DOHH2 (cell line): ENCODE measurements around the gene C1GALT1.

Source experiments
- H3F3A ChIP-seq: fragments of 200-600 bp; sonication (generic), shearing (Covaris generic); 2 replicates; pipeline ENCODE4 v1.6.0; 2016; ENCODE audit warnings: antibody characterized with exemption, mild to moderate bottlenecking; ENCODE audit not compliant: control insufficient read depth, insufficient read depth
- H3K27ac ChIP-seq: fragments of 200-600 bp; sonication (generic); 2 replicates; pipeline ENCODE4 v1.5.1; 2014; ENCODE audit warnings: low read depth, mild to moderate bottlenecking, low read length, moderate library complexity
- H3K27me3 ChIP-seq: fragments of 200-600 bp; sonication (generic); 2 replicates; pipeline ENCODE4 v1.6.1; 2014; ENCODE audit warnings: mild to moderate bottlenecking, low read length, mixed read lengths; ENCODE audit not compliant: control insufficient read depth
- H3K36me3 ChIP-seq: fragments of 200-600 bp; sonication (generic); 2 replicates; pipeline ENCODE4 v1.6.1; 2014; ENCODE audit warnings: mild to moderate bottlenecking, low read length, moderate library complexity, mixed read lengths; ENCODE audit not compliant: control insufficient read depth
- H3K4me1 ChIP-seq: fragments of 200-600 bp; sonication (generic); 2 replicates; pipeline ENCODE4 v1.6.1; 2014; ENCODE audit warnings: mild to moderate bottlenecking, low read length, mixed read lengths; ENCODE audit not compliant: control insufficient read depth
- H3K4me2 ChIP-seq: fragments of 200-600 bp; sonication (generic); 2 replicates; pipeline ENCODE4 v1.6.0; 2014; ENCODE audit warnings: mild to moderate bottlenecking, low read length, moderate library complexity
- H3K4me3 ChIP-seq: fragments of 200-600 bp; sonication (generic); 2 replicates; pipeline ENCODE4 v1.5.1; 2014; ENCODE audit warnings: mild to moderate bottlenecking, low read length, mixed read lengths
- H3K79me2 ChIP-seq: fragments of 200-600 bp; sonication (generic); 2 replicates; pipeline ENCODE4 v1.6.1; 2014; ENCODE audit warnings: mild to moderate bottlenecking, low read length, mixed read lengths; ENCODE audit not compliant: control insufficient read depth
- H3K9me2 ChIP-seq: fragments of 200-600 bp; sonication (generic); replicated peaks from 2 replicates; pipeline ENCODE4 v1.6.1; 2014; ENCODE audit warnings: mild to moderate bottlenecking, low read length, mixed read lengths; ENCODE audit not compliant: control insufficient read depth
- H3K9me3 ChIP-seq: fragments of 200-600 bp; sonication (generic); 2 replicates; pipeline ENCODE4 v1.6.1; 2014; ENCODE audit warnings: antibody characterized with exemption, low read length, mixed read lengths; ENCODE audit not compliant: control insufficient read depth, insufficient read depth
- H4K20me1 ChIP-seq: fragments of 200-600 bp; sonication (generic); 2 replicates; pipeline ENCODE4 v1.6.0; 2014; ENCODE audit warnings: low read depth, mild to moderate bottlenecking, antibody characterized with exemption, low read length, moderate library complexity; ENCODE audit not compliant: control insufficient read depth, insufficient read depth
- CTCF ChIP-seq: fragments of 200-600 bp; sonication (generic); IDR thresholded peaks from one replicate; pipeline ENCODE4 v1.5.1; 2014; ENCODE audit warnings: antibody characterized with exemption, mild to moderate bottlenecking, low read depth, low read length; ENCODE audit not compliant: poor library complexity, severe bottlenecking
- EZH2phosphoT487 ChIP-seq: fragments of 200-600 bp; sonication (generic); IDR thresholded peaks from 2 replicates; pipeline ENCODE4 v1.6.1; 2017; ENCODE audit warnings: borderline replicate concordance, mild to moderate bottlenecking, antibody characterized with exemption, low read length, moderate library complexity, mixed read lengths

C1GALT1 gene

GRCh38 chr7:7207876-7208275 lies 25.5 kb downstream of the C1GALT1 start:
- Histone ChIP-seq H4K20me1 (no peaks in the 10 kb centered on the region), H3K4me3 (no peak overlapping the region), H3K27ac (no peak overlapping the region), H3K36me3 (no peaks in the 10 kb centered on the region; the same call in 1 of the 2 replicates), H3K27me3 (no peaks in the 10 kb centered on the region), H3K9me3 (peaks cover 6% of the 10 kb centered on the region), H3K79me2 (peaks cover 77% of the 10 kb centered on the region), H3F3A (no peaks in the 10 kb centered on the region), H3K9me2 (no peaks in the 10 kb centered on the region), H3K4me2 (no peak overlapping the region), H3K4me1 (no peaks in the 10 kb centered on the region)
- TF ChIP-seq CTCF: no peak
- TF ChIP-seq EZH2phosphoT487: no peak

- no peak overlapping the region for H3K4me3 ChIP-seq
- TF ChIP-seq CTCF (no peak), EZH2phosphoT487 (no peak)
- H3K27me3 ChIP-seq: no peaks in the 10 kb centered on the region
- H3K4me1 ChIP-seq: no peaks in the 10 kb centered on the region
- no peak overlapping the region for H3K27ac ChIP-seq
- no peaks in the 10 kb centered on the region for H3K9me2 ChIP-seq
- no peaks in the 10 kb centered on the region for H4K20me1 ChIP-seq
- peaks cover 2% of the 10 kb centered on the region for H3K9me3 ChIP-seq
- H3K79me2 ChIP-seq: peaks cover 71% of the 10 kb centered on the region
- H3K4me2 ChIP-seq: no peak overlapping the region
- H3F3A ChIP-seq: no peaks in the 10 kb centered on the region
- H3K36me3 ChIP-seq: no peaks in the 10 kb centered on the region; the same call in 1 of the 2 replicates
Measured at GRCh38 chr7:7208520-7208919, 26.2 kb downstream of the C1GALT1 start.

GRCh38 chr7:7209412-7210050 lies 27.2 kb downstream of the C1GALT1 start:
- H3K36me3 ChIP-seq: peaks cover 3% of the 10 kb centered on the region
- peaks cover 60% of the 10 kb centered on the region for H3K79me2 ChIP-seq
- no peaks in the 10 kb centered on the region for H4K20me1 ChIP-seq
- no peaks in the 10 kb centered on the region for H3F3A ChIP-seq
- H3K4me3 ChIP-seq: no peak overlapping the region
- TF ChIP-seq CTCF: no peak
- TF ChIP-seq EZH2phosphoT487: no peak
- H3K27ac ChIP-seq: no peak overlapping the region
- H3K4me2 ChIP-seq: no peak overlapping the region
- no peaks in the 10 kb centered on the region for H3K9me2 ChIP-seq
- H3K4me1 ChIP-seq: no peaks in the 10 kb centered on the region
- no peaks in the 10 kb centered on the region for H3K27me3 ChIP-seq
- no peaks in the 10 kb centered on the region; the same call in 1 of the 2 replicates for H3K9me3 ChIP-seq
